A549 (cell line): ENCODE measurements around the gene HMCES.

ENCODE experiments used
- CEBPB ChIP-seq, 2 experiments: fragments of >200 bp in 1 of 2; sonication (Bioruptor Twin) in 1 of 2; formaldehyde crosslinking in 1 of 2; IDR thresholded peaks; 2 replicates each; pipeline ENCODE4 v1.6.1; 2012 to 2016
- ESRRA ChIP-seq: fragments of 150-350 bp; IDR thresholded peaks from 2 replicates; pipeline ENCODE4 v1.6.1; 2014; ENCODE audit warnings: mild to moderate bottlenecking, low read length, borderline replicate concordance
- JUNB ChIP-seq: fragments of >200 bp; sonication (Bioruptor Twin); formaldehyde crosslinking; IDR thresholded peaks from 2 replicates; pipeline ENCODE4 v1.6.1; 2016
- KDM5A ChIP-seq: fragments of 200-600 bp; sonication (generic); IDR thresholded peaks from 2 replicates; pipeline ENCODE4 v1.6.1; 2016; ENCODE audit warnings: antibody characterized with exemption, mild to moderate bottlenecking
- MYC ChIP-seq: IDR thresholded peaks from 2 replicates; pipeline ENCODE4 v1.6.1; 2012; ENCODE audit warnings: mild to moderate bottlenecking, inconsistent platforms, low read length, improper control_type of control experiment, borderline replicate concordance
- POLR2A ChIP-seq: IDR thresholded peaks from 2 replicates; pipeline ENCODE4 v1.6.1; 2012; ENCODE audit warnings: mild to moderate bottlenecking, low read length
- RAD21 ChIP-seq, 2 experiments: fragments of >200 bp in 1 of 2; sonication (Bioruptor Twin) in 1 of 2; formaldehyde crosslinking in 1 of 2; IDR thresholded peaks in 1 of 2; conservative IDR thresholded peaks in 1 of 2; 2 replicates in 1 of 2; 3 replicates in 1 of 2; pipeline ENCODE4 v1.6.1; 2012 to 2018; ENCODE audit warnings: inconsistent platforms in 1 of 2
- RARB ChIP-seq: fragments of 250-450 bp; sonication (Bioruptor Pico); IDR thresholded peaks from 2 replicates; pipeline ENCODE4 v1.8.0; 2021; ENCODE audit warnings: mild to moderate bottlenecking, moderate library complexity
- SREBF2 ChIP-seq: fragments of 450-650 bp; IDR thresholded peaks from 2 replicates; pipeline ENCODE4 v1.6.1; 2014; ENCODE audit warnings: mild to moderate bottlenecking, moderate library complexity
- TF ChIP-seq, protein P1 (sequence below): fragments of >200 bp; sonication (Bioruptor Twin); formaldehyde crosslinking; IDR thresholded peaks from 3 replicates; pipeline ENCODE4 v1.5.1; 2016

DNA sequence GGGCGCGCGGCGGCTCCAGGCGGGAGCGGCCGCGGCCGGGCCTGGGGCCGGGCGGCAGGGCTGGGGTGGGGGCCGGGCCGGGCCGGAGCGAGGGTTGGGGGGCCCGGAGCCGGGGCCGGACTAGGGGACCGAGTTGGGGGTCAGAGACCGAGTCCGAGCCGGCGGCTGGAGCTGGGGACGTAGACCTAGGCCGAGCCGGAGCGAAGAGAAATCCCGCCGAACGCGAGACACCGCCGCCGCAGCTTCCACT lies 37.3 kb downstream of the HMCES start:
- TF ChIP-seq, protein P1, sequence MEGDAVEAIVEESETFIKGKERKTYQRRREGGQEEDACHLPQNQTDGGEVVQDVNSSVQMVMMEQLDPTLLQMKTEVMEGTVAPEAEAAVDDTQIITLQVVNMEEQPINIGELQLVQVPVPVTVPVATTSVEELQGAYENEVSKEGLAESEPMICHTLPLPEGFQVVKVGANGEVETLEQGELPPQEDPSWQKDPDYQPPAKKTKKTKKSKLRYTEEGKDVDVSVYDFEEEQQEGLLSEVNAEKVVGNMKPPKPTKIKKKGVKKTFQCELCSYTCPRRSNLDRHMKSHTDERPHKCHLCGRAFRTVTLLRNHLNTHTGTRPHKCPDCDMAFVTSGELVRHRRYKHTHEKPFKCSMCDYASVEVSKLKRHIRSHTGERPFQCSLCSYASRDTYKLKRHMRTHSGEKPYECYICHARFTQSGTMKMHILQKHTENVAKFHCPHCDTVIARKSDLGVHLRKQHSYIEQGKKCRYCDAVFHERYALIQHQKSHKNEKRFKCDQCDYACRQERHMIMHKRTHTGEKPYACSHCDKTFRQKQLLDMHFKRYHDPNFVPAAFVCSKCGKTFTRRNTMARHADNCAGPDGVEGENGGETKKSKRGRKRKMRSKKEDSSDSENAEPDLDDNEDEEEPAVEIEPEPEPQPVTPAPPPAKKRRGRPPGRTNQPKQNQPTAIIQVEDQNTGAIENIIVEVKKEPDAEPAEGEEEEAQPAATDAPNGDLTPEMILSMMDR = no peak
- no peak for TF ChIP-seq KDM5A
- no peak for TF ChIP-seq ESRRA
- TF ChIP-seq MYC = no peak
- TF ChIP-seq CEBPB (IDR thresholded peaks at IDR 0.05) = no peak
- TF ChIP-seq RARB (CRISPR knock-in tag) = no peak
- no peak for TF ChIP-seq RAD21 (conservative IDR thresholded peaks at IDR 0.05 in 1 of 2, IDR thresholded peaks at IDR 0.05 in 1 of 2)
- no peak for TF ChIP-seq SREBF2
- no peak for TF ChIP-seq JUNB
- TF ChIP-seq POLR2A = peak; percentile 99
